Epithelial cell of esophagus (primary cell): Measurements from ENCODE around the gene BTBD10.

Experiments
- DNase-seq: peaks from one replicate; pipeline ENCODE4 v3.0.0; 2010; ENCODE audit warnings: low read depth
- H3K4me3 ChIP-seq: 2 replicates; pipeline ENCODE4 v1.5.1; 2011; ENCODE audit warnings: mild to moderate bottlenecking, low read length, control low read depth
- TF ChIP-seq, protein P1 (sequence below): IDR thresholded peaks from 2 replicates; pipeline ENCODE4 v1.5.1; 2011; ENCODE audit warnings: low read depth, mild to moderate bottlenecking, low read length, control low read depth, inconsistent platforms; ENCODE audit not compliant: insufficient read depth; ENCODE audit errors: missing control alignments

BTBD10 gene

DNA sequence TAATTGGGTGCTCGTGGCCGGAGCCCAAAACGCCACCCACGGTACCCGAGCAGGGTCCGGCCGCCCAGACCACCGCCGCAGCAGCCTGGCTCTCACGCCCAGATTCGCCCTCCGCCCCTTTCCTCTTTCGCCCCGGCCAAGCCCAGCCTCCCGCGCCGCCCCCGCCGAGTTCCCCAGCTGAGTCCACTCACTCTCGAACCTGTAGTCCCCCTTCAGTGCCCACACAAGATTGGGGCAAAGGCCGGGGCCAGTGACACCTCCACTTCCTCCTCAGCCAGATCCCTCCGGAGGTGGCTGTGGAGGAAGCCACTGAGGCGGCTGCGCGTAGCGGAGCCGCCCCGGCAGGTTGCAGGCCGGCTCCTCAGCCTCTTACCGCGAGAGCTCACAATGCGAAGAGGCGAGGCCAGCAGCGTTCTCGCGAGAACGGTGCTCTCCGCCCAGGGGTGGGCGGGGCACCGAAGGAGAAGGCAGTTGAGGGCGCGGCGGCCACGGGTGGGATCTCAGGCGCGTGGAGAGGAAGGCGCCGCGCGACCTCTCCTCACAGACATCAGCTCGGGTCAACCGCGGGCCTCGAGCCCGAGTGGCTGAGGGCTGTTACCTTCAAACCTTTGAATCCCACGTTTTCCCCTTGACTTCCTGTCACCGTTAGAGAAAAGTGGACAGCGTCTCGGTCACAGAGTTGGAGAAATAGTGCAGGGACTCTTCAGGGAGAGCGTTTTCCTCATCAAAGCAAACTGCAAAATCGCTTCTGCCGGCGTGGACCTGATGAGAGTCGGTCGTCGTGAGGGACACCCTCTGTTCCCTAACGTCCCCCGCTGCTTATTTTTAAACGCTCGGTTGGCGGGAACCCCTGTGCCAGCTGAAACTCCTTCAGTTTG is at the start of gene BTBD10:
Gene BTBD10 (minus strand): TSS at position 322 of the 878 bp plus-strand sequence. CDS start 18,098 bp downstream, outside the sequence.
- H3K4me3 ChIP-seq: peak within 1 kb of the TSS; percentile 88
- peak; percentile 95 for DNase-seq
- TF ChIP-seq, protein P1, sequence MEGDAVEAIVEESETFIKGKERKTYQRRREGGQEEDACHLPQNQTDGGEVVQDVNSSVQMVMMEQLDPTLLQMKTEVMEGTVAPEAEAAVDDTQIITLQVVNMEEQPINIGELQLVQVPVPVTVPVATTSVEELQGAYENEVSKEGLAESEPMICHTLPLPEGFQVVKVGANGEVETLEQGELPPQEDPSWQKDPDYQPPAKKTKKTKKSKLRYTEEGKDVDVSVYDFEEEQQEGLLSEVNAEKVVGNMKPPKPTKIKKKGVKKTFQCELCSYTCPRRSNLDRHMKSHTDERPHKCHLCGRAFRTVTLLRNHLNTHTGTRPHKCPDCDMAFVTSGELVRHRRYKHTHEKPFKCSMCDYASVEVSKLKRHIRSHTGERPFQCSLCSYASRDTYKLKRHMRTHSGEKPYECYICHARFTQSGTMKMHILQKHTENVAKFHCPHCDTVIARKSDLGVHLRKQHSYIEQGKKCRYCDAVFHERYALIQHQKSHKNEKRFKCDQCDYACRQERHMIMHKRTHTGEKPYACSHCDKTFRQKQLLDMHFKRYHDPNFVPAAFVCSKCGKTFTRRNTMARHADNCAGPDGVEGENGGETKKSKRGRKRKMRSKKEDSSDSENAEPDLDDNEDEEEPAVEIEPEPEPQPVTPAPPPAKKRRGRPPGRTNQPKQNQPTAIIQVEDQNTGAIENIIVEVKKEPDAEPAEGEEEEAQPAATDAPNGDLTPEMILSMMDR: no peak

DNA sequence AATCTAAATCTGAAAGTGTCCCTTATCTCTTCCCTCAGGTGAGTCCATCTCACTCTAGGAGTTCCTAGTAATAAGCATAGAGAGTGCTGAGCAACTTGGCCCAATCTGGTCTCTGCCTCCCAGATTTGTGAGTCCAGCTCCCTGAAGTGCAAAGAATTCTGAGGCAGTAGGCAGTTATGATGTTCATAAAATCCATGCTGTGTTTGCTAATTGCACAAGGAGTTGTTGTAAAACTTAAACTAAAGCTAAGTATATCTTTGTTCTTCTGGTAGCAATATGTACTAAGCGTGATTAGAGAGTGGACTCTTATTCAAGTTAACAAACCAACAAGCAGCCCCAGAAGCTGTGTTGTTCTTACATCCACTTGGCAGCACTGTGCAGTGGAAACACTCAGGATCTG is 40.4 kb upstream of the BTBD10 start:
- DNase-seq: no peak
- TF ChIP-seq, protein P1: no peak
- H3K4me3 ChIP-seq: no peak overlapping the region

GRCh38 chr11:13502492-13502891 is 39.5 kb upstream of the BTBD10 start:
- H3K4me3 ChIP-seq: no peak overlapping the region
- no peak for DNase-seq
- TF ChIP-seq, protein P1: no peak

GRCh38 chr11:13495929-13496328 is 32.9 kb upstream of the BTBD10 start, which contains the start of gene PTH:
TSS of gene PTH (minus strand) at chr11:13495997. CDS start at chr11:13492855, 3,142 bp downstream.
- no peak within 1 kb of the TSS for H3K4me3 ChIP-seq
- TF ChIP-seq, protein P1: no peak
- no peak for DNase-seq

- DNase-seq: no peak
- no peak overlapping the region for H3K4me3 ChIP-seq
- TF ChIP-seq, protein P1: no peak
Measured at GRCh38 chr11:13494051-13494450, 31.0 kb upstream of the BTBD10 start.

DNA sequence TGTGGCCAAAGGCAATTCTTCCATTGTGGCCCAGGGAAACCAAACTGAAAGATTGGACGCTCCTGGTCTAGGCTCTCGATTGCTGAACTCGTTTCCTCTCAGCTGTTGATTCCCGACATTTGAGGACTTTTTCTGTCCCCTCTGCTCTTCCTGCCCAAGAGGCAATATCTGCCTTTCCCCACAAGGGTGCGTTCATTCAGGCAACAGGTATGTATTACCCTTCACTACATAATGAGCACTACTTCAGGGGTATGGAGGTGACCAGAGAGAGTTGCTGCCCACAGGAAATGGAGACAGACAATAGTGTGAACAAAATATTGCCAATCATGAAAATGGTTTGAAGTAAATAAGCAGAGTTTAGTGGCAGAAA is 24.6 kb upstream of the BTBD10 start:
- DNase-seq: peak; percentile 61
- H3K4me3 ChIP-seq: peak overlapping the region; percentile 47
- TF ChIP-seq, protein P1: peak; percentile 71
